Suprapubic skin (tissue), 3 donors: ENCODE results near the gene RAB6B.

Source experiments
- EP300 ChIP-seq: sonication (generic); formaldehyde crosslinking; IDR thresholded peaks from one replicate; pipeline ENCODE4 v1.6.1; 2017; ENCODE audit warnings: antibody characterized with exemption
- POLR2A ChIP-seq, 2 donors: fragments of 450-650 bp; IDR thresholded peaks; one replicate each; pipeline ENCODE4 v1.6.1; 2017; ENCODE audit warnings: antibody characterized with exemption in 2 of 2, mild to moderate bottlenecking in 2 of 2, moderate library complexity in 2 of 2
- TF ChIP-seq, protein P1 (sequence below), 2 donors: fragments of 200-600 bp in 1 of 2; fragments of 450-650 bp in 1 of 2; sonication (generic) in 1 of 2; IDR thresholded peaks; one replicate each; pipeline ENCODE4 v1.5.1; 2016 to 2019; ENCODE audit warnings: antibody characterized with exemption in 2 of 2, mild to moderate bottlenecking in 1 of 2, moderate library complexity in 1 of 2

DNA sequence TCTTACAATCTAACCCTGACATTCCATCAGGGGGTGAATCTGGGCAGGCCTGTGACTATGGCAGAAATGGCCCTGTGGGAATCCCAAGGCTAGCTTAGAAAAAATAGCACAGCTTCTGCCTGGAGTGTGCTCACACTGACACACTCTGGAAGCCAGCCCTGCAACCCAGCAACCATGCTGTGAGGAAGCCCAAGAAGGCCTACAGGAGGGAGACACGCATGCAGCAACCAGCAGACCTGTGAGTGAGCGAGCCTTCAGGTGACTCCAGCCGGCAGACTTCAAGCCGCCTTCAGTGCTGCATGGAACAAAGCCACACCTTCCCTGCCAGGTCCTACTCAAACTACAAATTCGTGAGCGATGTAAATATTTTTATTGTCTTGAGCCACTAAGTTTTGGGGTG is 26.1 kb downstream of the RAB6B start:
- TF ChIP-seq, protein P1, sequence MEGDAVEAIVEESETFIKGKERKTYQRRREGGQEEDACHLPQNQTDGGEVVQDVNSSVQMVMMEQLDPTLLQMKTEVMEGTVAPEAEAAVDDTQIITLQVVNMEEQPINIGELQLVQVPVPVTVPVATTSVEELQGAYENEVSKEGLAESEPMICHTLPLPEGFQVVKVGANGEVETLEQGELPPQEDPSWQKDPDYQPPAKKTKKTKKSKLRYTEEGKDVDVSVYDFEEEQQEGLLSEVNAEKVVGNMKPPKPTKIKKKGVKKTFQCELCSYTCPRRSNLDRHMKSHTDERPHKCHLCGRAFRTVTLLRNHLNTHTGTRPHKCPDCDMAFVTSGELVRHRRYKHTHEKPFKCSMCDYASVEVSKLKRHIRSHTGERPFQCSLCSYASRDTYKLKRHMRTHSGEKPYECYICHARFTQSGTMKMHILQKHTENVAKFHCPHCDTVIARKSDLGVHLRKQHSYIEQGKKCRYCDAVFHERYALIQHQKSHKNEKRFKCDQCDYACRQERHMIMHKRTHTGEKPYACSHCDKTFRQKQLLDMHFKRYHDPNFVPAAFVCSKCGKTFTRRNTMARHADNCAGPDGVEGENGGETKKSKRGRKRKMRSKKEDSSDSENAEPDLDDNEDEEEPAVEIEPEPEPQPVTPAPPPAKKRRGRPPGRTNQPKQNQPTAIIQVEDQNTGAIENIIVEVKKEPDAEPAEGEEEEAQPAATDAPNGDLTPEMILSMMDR (IDR thresholded peaks at IDR 0.05): no peak
- no peak for TF ChIP-seq EP300
- TF ChIP-seq POLR2A (IDR thresholded peaks at IDR 0.05): no peak
